Non-pigmented ciliary epithelial cell (primary cell): Measurements from ENCODE around the gene R3HDM4.

ENCODE experiments used
- DNase-seq: peaks from one replicate; pipeline ENCODE4 v3.0.0-alpha.2; 2010; ENCODE audit warnings: low read depth

Gene R3HDM4

GRCh38 chr19:875265-875879, 37.6 kb downstream of the R3HDM4 start:
- DNase-seq: no peak

- DNase-seq: no peak
Observed at GRCh38 chr19:873561-874041, 39.4 kb downstream of the R3HDM4 start.

GRCh38 chr19:873084-873483, 39.9 kb downstream of the R3HDM4 start:
- DNase-seq: no peak

- DNase-seq: no peak
Observed at GRCh38 chr19:872266-872951, 40.6 kb downstream of the R3HDM4 start.

- DNase-seq: no peak
Observed at GRCh38 chr19:871446-872265, 41.4 kb downstream of the R3HDM4 start.

GRCh38 chr19:870963-871401, 42.0 kb downstream of the R3HDM4 start:
- DNase-seq: no peak

- DNase-seq: no peak
Observed at GRCh38 chr19:870314-870713, 42.7 kb downstream of the R3HDM4 start.

- peak; percentile 73 for DNase-seq
Observed at GRCh38 chr19:869245-870177, 43.5 kb downstream of the R3HDM4 start.

GRCh38 chr19:868458-869244, 44.4 kb downstream of the R3HDM4 start:
- no peak for DNase-seq

- DNase-seq: no peak
Observed at GRCh38 chr19:867855-868457, 45.1 kb downstream of the R3HDM4 start.

- DNase-seq: no peak
Observed at GRCh38 chr19:867301-867793, 45.7 kb downstream of the R3HDM4 start.

- no peak for DNase-seq
Observed at GRCh38 chr19:866769-867300, 46.2 kb downstream of the R3HDM4 start.

- DNase-seq: no peak
Observed at GRCh38 chr19:863315-863620, 49.8 kb downstream of the R3HDM4 start.

GRCh38 chr19:862581-863314, 50.3 kb downstream of the R3HDM4 start:
- no peak for DNase-seq

- DNase-seq: no peak
Observed at GRCh38 chr19:861756-862580, 51.1 kb downstream of the R3HDM4 start.

GRCh38 chr19:861141-861755, 51.8 kb downstream of the R3HDM4 start:
- DNase-seq: no peak

- no peak for DNase-seq
Observed at GRCh38 chr19:858868-859843, 53.9 kb downstream of the R3HDM4 start, which contains the start of gene CFD. TSS of gene CFD (plus strand) at chr19:859664. CDS start at chr19:859690, 26 bp downstream.
